ENCODE data around the gene ZPBP. TPM values are rescaled to one million over a fixed set of nuclear protein-coding genes. Genes with fewer than 3 reads are reported as not detected.
A peak's percentile ranks its signal among the peaks of the same experiment; 100 is the strongest.

The ZPBP gene
- total RNA-seq, 1 experiment from 2014 or later, result not detected

DNA sequence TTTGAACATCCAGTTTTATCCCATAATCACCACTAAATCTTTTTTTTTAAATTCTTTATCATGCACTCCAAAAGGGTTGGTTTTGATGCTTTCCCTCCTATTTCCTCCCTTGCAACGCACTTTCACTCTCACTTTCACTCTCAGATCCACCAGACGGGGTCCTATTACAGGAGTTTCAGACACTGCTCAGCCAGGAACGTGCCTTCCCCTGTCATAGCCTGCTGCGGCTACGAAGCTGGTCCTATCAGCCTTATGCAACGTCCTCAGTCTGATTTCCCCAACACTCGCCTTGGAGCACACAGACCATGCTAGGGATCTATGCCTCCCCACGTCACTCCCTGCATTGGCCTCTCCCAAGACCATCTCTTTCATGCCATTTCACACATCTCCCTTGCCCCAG is 23.4 kb downstream of the ZPBP start:
- Histone ChIP-seq H3K79me1 (ENCODE audit: insufficient read depth, low read depth, low read length, poor library complexity, severe bottlenecking) (no peaks in the 10 kb centered on the region), H2AK5ac (ENCODE audit: insufficient read length, low read length) (no peak overlapping the region), H3K9me3 (ENCODE audit: control insufficient read depth, low read depth, low read length) (peaks cover 34% of the 10 kb centered on the region), H3K14ac (ENCODE audit: insufficient read depth, low read length) (0 out of 2 replicates have a peak overlapping the region, but pooled peaks have one; percentile 32), H3T11ph (ENCODE audit: low read length) (no peak overlapping the region), H3K56ac (ENCODE audit: insufficient read length, low read depth, low read length) (no peak overlapping the region), H3K4me2 (ENCODE audit: insufficient read depth, insufficient read length, low read length) (peak overlapping the region; percentile 35), H2BK20ac (ENCODE audit: low read depth, low read length, poor library complexity, severe bottlenecking) (no peak overlapping the region), H2BK120ac (ENCODE audit: low read depth, low read length, poor library complexity, severe bottlenecking) (no peak overlapping the region), H4K91ac (ENCODE audit: insufficient read length, low read depth, low read length) (no peak overlapping the region), H3K4ac (ENCODE audit: low read depth, low read length) (no peak overlapping the region), H3K79me2 (ENCODE audit: insufficient read depth, low read length) (no peaks in the 10 kb centered on the region), H4K20me1 (ENCODE audit: control insufficient read depth, insufficient read depth, insufficient read length) (no peaks in the 10 kb centered on the region), H3K9ac (ENCODE audit: extremely low read depth, insufficient read length, low read length) (no peak overlapping the region), H3K23me2 (ENCODE audit: insufficient read length, low read depth, low read length, poor library complexity, severe bottlenecking) (no peaks in the 10 kb centered on the region), H2BK5ac (ENCODE audit: insufficient read length, low read length) (no peak overlapping the region), H2BK12ac (ENCODE audit: insufficient read length, low read depth, low read length) (peak overlapping the region; percentile 29), H3K18ac (ENCODE audit: insufficient read length, low read depth, low read length) (peak overlapping the region; percentile 50), H3K4me1 (ENCODE audit: insufficient read depth, low read length) (peaks cover 4% of the 10 kb centered on the region; the same call in 1 of the 2 replicates), H3K27me3 (ENCODE audit: insufficient read depth, low read length) (no peaks in the 10 kb centered on the region), H3K23ac (ENCODE audit: insufficient read length, low read depth, low read length) (no peak overlapping the region), H4K8ac (replicated peaks; ENCODE audit: insufficient read length, low read depth, low read length) (no peak overlapping the region), H2BK15ac (ENCODE audit: low read depth, low read length) (no peak overlapping the region), H3K27ac (ENCODE audit: insufficient read length, low read depth, low read length) (no peak overlapping the region), H4K5ac (ENCODE audit: insufficient read length, low read depth, low read length) (no peak overlapping the region), H2AFZ (ENCODE audit: low read length) (no peak overlapping the region)
- TF ChIP-seq, protein P1, sequence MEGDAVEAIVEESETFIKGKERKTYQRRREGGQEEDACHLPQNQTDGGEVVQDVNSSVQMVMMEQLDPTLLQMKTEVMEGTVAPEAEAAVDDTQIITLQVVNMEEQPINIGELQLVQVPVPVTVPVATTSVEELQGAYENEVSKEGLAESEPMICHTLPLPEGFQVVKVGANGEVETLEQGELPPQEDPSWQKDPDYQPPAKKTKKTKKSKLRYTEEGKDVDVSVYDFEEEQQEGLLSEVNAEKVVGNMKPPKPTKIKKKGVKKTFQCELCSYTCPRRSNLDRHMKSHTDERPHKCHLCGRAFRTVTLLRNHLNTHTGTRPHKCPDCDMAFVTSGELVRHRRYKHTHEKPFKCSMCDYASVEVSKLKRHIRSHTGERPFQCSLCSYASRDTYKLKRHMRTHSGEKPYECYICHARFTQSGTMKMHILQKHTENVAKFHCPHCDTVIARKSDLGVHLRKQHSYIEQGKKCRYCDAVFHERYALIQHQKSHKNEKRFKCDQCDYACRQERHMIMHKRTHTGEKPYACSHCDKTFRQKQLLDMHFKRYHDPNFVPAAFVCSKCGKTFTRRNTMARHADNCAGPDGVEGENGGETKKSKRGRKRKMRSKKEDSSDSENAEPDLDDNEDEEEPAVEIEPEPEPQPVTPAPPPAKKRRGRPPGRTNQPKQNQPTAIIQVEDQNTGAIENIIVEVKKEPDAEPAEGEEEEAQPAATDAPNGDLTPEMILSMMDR (conservative IDR thresholded peaks at IDR 0.05), result no peak
- Mint-ChIP-seq H3K27ac (peak overlapping the region; percentile 3 to 92 (median 76)), H3K36me3 (ENCODE audit: insufficient read depth in 1 of 3, low read depth in 3 of 3) (peaks cover 21 to 55% (median 30%) of the 10 kb centered on the region in 3 experiments), H3K27me3 (ENCODE audit: low read depth) (peaks cover 2% of the 10 kb centered on the region; the same call in 1 of the 2 replicates), H3K4me1 (peaks cover 16 to 21% of the 10 kb centered on the region in 2 experiments), H3K9me3 (peaks cover 47 to 53% of the 10 kb centered on the region in 2 experiments), H3K4me3 (peak overlapping the region; percentile 7 to 18; a peak in 4 of 5 replicates)
- no CpG with 5 or more reads among the region's 8 CpGs for WGBS (ENCODE audit: extremely low coverage, insufficient read length, low lambda C conversion rate)
- peak; percentile 41 for DNase-seq

Data from H9 (cell line).